MM.1S (cell line): ENCODE data around the gene SMYD1.

Experiments
- DNase-seq: peaks from one replicate; pipeline ENCODE4 v3.0.0-alpha.2; 2015
- H2AFZ ChIP-seq: fragments of 300-600 bp; sonication (generic); 2 replicates; pipeline ENCODE4 v1.6.0; 2016; ENCODE audit warnings: antibody characterized with exemption, low read length
- H3F3A ChIP-seq: fragments of 300-600 bp; sonication (generic); 2 replicates; pipeline ENCODE4 v1.6.1; 2016; ENCODE audit warnings: mild to moderate bottlenecking, antibody characterized with exemption, low read length, moderate library complexity, mixed read lengths; ENCODE audit not compliant: insufficient read depth
- H3K27ac ChIP-seq: fragments of 300-600 bp; sonication (generic); 2 replicates; pipeline ENCODE4 v1.5.1; 2016; ENCODE audit warnings: mild to moderate bottlenecking, low read length
- H3K27me3 ChIP-seq: fragments of 300-600 bp; sonication (generic); replicated peaks from 2 replicates; pipeline ENCODE4 v1.6.0; 2016; ENCODE audit warnings: low read length; ENCODE audit not compliant: insufficient read depth
- H3K36me3 ChIP-seq: fragments of 300-600 bp; sonication (generic); replicated peaks from 2 replicates; pipeline ENCODE4 v1.6.1; 2016; ENCODE audit warnings: mild to moderate bottlenecking, low read length, mixed read lengths; ENCODE audit not compliant: insufficient read depth
- H3K4me1 ChIP-seq: fragments of 300-600 bp; sonication (generic); 2 replicates; pipeline ENCODE4 v1.6.1; 2016; ENCODE audit warnings: low read length, mixed read lengths
- H3K4me2 ChIP-seq: fragments of 300-600 bp; sonication (generic); 2 replicates; pipeline ENCODE4 v1.6.0; 2016; ENCODE audit warnings: low read depth, low read length
- H3K4me3 ChIP-seq: fragments of 300-600 bp; sonication (generic); 2 replicates; pipeline ENCODE4 v1.5.1; 2016; ENCODE audit warnings: low read length, mixed read lengths
- H3K79me2 ChIP-seq: fragments of 300-600 bp; sonication (generic); 2 replicates; pipeline ENCODE4 v1.6.1; 2016; ENCODE audit warnings: mixed run types, low read length, mixed read lengths
- H3K9ac ChIP-seq: fragments of 300-600 bp; sonication (generic); 2 replicates; pipeline ENCODE4 v1.6.1; 2016; ENCODE audit warnings: low read length, mixed read lengths
- H3K9me2 ChIP-seq: fragments of 300-600 bp; sonication (generic); replicated peaks from 2 replicates; pipeline ENCODE4 v1.6.1; 2016; ENCODE audit warnings: mild to moderate bottlenecking, low read length, mixed read lengths; ENCODE audit not compliant: insufficient read depth
- H3K9me3 ChIP-seq: fragments of 300-600 bp; sonication (generic); replicated peaks from 2 replicates; pipeline ENCODE4 v1.6.1; 2016; ENCODE audit warnings: mild to moderate bottlenecking, low read length, mixed read lengths; ENCODE audit not compliant: insufficient read depth
- H4K20me1 ChIP-seq: fragments of 300-600 bp; sonication (generic); 2 replicates; pipeline ENCODE4 v1.6.1; 2016; ENCODE audit warnings: mild to moderate bottlenecking, low read length, moderate library complexity, mixed read lengths; ENCODE audit not compliant: insufficient read depth
- CTCF ChIP-seq: fragments of 300-600 bp; sonication (generic); IDR thresholded peaks from 2 replicates; pipeline ENCODE4 v1.5.1; 2016; ENCODE audit warnings: antibody characterized with exemption, low read length, mixed read lengths
- EZH2 ChIP-seq: fragments of 300-600 bp; sonication (generic); optimal IDR thresholded peaks from 2 replicates; pipeline ENCODE3; 2017; ENCODE audit warnings: low read depth, mild to moderate bottlenecking, antibody characterized with exemption, low read length, mixed read lengths
- EZH2phosphoT487 ChIP-seq: fragments of 300-600 bp; sonication (generic); IDR thresholded peaks from 2 replicates; pipeline ENCODE4 v1.6.1; 2018; ENCODE audit warnings: antibody characterized with exemption, low read length

The SMYD1 gene

GRCh38 chr2:88069117-88069516, 1.5 kb downstream of the SMYD1 start:
- H3K27ac ChIP-seq: no peak overlapping the region
- no peaks in the 10 kb centered on the region for H4K20me1 ChIP-seq
- no peaks in the 10 kb centered on the region for H3K9me3 ChIP-seq
- H3K27me3 ChIP-seq: no peaks in the 10 kb centered on the region
- no peak for DNase-seq
- H3K9me2 ChIP-seq: no peaks in the 10 kb centered on the region
- H3K4me2 ChIP-seq: no peak overlapping the region
- TF ChIP-seq EZH2phosphoT487 (no peak), EZH2 (no peak), CTCF (no peak)
- H2AFZ ChIP-seq: no peak overlapping the region
- no peaks in the 10 kb centered on the region for H3K4me1 ChIP-seq
- H3F3A ChIP-seq: no peaks in the 10 kb centered on the region
- H3K79me2 ChIP-seq: no peaks in the 10 kb centered on the region
- no peak overlapping the region for H3K4me3 ChIP-seq
- H3K9ac ChIP-seq: no peak overlapping the region
- no peaks in the 10 kb centered on the region for H3K36me3 ChIP-seq

- no peak for DNase-seq
- H2AFZ ChIP-seq: no peak overlapping the region
- H3K79me2 ChIP-seq: no peaks in the 10 kb centered on the region
- H3K4me2 ChIP-seq: no peak overlapping the region
- H3K4me3 ChIP-seq: no peak overlapping the region
- no peak overlapping the region for H3K9ac ChIP-seq
- H3F3A ChIP-seq: no peaks in the 10 kb centered on the region
- H4K20me1 ChIP-seq: no peaks in the 10 kb centered on the region
- H3K4me1 ChIP-seq: no peaks in the 10 kb centered on the region
- H3K9me3 ChIP-seq: no peaks in the 10 kb centered on the region
- no peak overlapping the region for H3K27ac ChIP-seq
- TF ChIP-seq CTCF: no peak
- TF ChIP-seq EZH2phosphoT487: no peak
- TF ChIP-seq EZH2: no peak
- H3K27me3 ChIP-seq: no peaks in the 10 kb centered on the region
- H3K9me2 ChIP-seq: no peaks in the 10 kb centered on the region
- no peaks in the 10 kb centered on the region for H3K36me3 ChIP-seq
Measured at GRCh38 chr2:88070055-88070454, 2.4 kb downstream of the SMYD1 start.

- no peak overlapping the region for H3K9ac ChIP-seq
- TF ChIP-seq EZH2phosphoT487 (no peak), EZH2 (no peak), CTCF (no peak)
- no peaks in the 10 kb centered on the region for H3K9me3 ChIP-seq
- H3K4me3 ChIP-seq: no peak overlapping the region
- H3K4me2 ChIP-seq: no peak overlapping the region
- H3K36me3 ChIP-seq: no peaks in the 10 kb centered on the region
- no peak for DNase-seq
- H3K9me2 ChIP-seq: no peaks in the 10 kb centered on the region
- H3K4me1 ChIP-seq: no peaks in the 10 kb centered on the region
- H3K79me2 ChIP-seq: no peaks in the 10 kb centered on the region
- H2AFZ ChIP-seq: no peak overlapping the region
- no peaks in the 10 kb centered on the region for H3K27me3 ChIP-seq
- H4K20me1 ChIP-seq: no peaks in the 10 kb centered on the region
- no peak overlapping the region for H3K27ac ChIP-seq
- H3F3A ChIP-seq: no peaks in the 10 kb centered on the region
Measured at GRCh38 chr2:88071365-88071764, 3.7 kb downstream of the SMYD1 start.
